Posterior cingulate gyrus (tissue), 11 donors: ENCODE data around the gene GDNF.
"Not testable (repeated sequence)": the region's sequence is repeated elsewhere in the genome, so short reads cannot be mapped to it uniquely, and the experiment has no call there.

Source experiments
- DNase-seq, 10 donors: peaks; one replicate each; pipeline versions ENCODE4 v3.0.0 to v3.0.0-alpha.2; 2020 to 2021; ENCODE audit warnings: mixed read lengths in 3 of 10
- intact Hi-C: fragments of 100-400 bp; cut with DNase I; formaldehyde crosslinking; loops from one replicate; pipeline ENCODE4 v1.15.1; 2023

GDNF gene

GRCh38 chr5:37791321-37791720 is 48.5 kb downstream of the GDNF start:
- intact Hi-C loops: no loop called here
- DNase-seq: no peak

DNA sequence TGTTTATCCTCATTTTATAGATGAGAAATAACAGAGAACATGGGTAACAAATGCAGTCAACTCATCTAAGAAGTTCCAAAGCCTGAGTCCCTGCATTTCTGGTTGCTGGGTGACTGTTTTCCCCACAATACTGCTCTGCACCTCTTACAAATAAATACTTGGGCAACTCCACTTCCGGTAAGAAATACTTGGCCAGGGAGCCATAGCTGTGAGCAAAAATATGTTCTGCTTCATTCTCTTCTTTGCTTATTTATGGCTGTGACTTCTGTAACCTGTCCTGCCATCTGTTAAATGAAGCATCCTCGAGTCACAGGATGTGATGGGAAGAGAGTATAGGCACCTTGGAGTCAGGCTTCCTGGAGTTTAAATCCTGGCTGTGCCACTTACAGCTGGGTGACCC is 49.9 kb downstream of the GDNF start:
- DNase-seq: no peak
- intact Hi-C loops: no loop called here

DNA sequence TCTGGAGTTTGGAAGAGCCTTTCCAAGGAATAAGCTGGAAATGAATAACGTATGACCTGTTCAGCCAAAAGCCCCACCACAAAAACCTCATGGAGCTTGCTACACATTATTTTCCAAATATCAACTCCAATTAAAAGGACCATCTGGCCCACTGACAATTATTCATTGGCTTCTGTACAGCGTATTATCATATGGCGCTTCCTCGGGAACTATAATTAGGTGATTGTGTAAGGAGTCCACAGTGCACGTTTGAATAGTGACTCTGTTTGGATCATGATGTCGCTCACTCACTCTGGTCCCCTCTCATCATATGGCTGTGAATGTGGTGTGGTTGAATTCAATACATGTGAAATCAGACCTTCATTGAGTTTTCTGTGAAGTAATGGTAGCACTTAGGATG is 52.1 kb downstream of the GDNF start:
- no peak for DNase-seq
- intact Hi-C loops: no loop called here

DNA sequence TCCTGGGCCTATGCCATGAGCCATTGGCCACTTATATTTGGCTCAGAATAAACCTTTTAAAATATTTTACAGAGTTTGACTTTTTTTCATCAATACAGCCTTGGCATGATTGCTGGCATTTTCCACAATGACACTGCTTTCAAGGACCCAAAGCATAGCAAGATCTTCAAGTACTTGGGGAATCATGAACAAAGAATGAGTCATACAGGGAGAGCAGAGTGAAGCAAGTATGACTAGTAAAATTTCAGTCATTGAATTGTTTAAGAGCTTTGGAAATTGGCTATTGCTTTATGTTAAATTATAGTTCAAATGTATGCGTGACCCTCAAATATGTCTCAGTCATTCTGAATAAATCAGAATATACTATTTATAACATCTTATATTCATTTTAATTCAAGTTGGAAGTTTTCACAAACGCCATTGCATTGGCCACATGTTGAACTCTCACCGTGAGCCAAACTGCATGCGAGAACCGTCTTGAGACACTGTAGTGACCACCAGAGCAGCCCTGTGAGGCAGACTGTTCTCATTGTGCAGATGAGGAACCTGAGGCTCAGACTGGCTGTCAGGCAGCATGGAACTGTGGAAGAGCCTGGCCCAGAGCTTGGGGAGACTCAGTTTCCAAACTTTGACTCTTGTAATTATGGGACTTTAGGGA is 52.9 kb downstream of the GDNF start:
- intact Hi-C loops: no loop called here
- no peak for DNase-seq

GRCh38 chr5:37786416-37786815 is 53.4 kb downstream of the GDNF start:
- intact Hi-C loops: no loop called here
- DNase-seq: no peak

DNA sequence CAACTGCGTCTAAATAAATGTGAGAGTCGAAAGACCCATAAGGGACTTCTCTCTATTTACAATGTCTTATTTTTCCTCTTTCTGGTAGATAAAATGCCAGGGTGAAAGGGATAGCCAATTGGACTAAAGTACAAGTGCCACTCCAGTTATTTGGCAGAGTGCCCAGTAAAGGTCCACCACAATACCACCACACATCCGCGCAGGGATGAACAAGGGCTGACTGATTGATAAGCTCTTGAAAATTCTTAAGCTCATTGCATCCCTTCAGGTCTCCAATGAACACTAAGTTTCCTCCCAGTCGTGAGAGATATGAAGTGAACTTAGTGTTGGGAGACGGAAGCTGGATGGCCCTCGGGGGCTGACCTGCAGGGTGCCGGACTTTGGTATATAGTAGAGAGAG is 58.4 kb downstream of the GDNF start:
- intact Hi-C loops, DNase-seq: not testable (repeated sequence)

- peak in 1 of 10 donors; percentile 45 for DNase-seq
- intact Hi-C loops: no loop called here
These were observed 62.3 kb downstream of the GDNF start for GRCh38 chr5:37777432-37778130.

DNA sequence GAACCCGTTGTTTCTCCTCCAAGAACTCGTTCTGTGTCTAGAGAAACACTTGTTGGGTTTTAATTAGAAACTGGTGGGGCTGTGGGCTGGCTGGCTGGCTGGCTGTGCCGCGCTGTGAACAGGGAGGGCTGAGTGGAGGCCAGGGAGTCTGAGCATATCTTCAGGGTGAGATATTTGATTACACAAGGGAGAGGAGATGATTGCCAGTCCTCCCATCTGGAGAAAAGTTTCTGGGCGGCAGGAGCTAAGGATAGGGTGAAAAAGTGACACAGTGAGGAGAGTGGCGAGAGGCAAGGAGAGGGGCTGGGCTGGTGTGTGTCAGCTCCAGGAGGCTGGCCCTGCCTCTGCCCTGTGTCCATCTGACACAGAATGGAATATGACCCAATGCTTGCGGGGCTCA is 63.0 kb downstream of the GDNF start:
- intact Hi-C loops: no loop called here
- DNase-seq: no peak

GRCh38 chr5:37774912-37775483 is 64.8 kb downstream of the GDNF start:
- no peak for DNase-seq
- intact Hi-C loops: no loop called here

GRCh38 chr5:37773809-37774208 is 66.0 kb downstream of the GDNF start:
- DNase-seq: no peak
- intact Hi-C loops: no loop called here

DNA sequence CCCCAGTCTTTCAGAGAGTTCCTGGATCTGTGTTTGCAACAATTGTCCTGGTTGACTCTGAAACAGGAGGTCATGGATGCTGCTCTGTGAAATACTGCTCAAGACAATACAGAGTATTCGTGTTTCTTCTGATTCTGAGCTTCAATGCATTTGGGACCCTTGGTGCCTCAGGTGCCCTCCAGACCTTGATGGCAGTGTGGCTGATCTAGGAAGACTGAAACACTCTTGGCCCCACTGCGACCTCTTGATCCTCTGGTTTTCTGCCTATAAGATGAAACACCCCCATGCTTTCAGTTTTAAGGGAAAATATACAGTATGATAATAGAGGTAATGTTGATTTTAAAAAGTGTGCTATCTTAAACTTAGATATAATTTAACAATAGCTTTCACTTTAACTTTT is 67.6 kb downstream of the GDNF start:
- intact Hi-C loops: no loop called here
- DNase-seq: no peak

DNA sequence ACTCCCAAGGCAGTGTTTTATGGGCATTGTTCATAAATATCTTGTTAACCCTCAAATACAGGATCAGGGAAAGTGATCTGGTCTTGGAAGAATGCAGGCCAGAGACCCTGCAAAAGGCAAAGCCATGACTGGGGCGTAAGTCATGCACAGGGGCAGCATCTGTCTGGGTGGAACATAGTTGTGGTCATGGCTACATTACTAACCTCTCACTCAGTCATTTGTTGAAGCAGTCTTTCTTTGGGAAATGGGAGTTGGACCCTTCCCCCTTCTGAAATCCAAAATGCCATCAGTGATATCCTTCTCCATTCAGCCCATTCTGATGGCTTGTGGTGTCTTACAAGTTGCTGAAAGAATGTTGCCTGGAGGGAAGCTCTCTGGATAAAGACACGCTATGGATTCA is 68.1 kb downstream of the GDNF start:
- intact Hi-C loops: no loop called here
- no peak for DNase-seq

DNA sequence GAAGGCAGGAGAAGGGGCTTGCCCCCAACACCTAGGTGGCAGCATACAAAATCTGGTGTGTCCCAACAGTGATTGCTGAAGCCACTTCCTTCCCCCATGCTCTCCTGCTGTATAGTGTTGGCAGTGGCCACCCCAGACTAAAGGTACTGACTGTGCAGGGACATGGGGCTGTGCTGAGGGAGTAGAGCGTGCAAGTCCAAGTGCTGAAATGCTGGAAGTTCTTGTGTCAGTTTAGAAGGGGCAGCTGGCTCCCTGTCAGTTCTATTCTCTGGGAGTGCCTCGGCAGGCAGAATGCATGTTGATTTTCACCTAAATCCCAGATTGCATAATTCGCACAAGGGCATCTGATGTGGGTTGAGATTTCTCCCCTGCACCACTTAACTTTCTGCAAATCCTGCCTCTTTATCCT is 68.6 kb downstream of the GDNF start:
- intact Hi-C loops: no loop called here
- DNase-seq: peak in 1 of 10 donors; percentile 14

- intact Hi-C loops: no loop called here
- no peak for DNase-seq
These were observed 69.1 kb downstream of the GDNF start for GRCh38 chr5:37770786-37771185.

- intact Hi-C loops: loop anchor here (5.0 kb wide), 1 partner anchor 62 kb away; no protein-coding TSS in a partner anchor
These were observed 70.0 kb downstream of the GDNF start for GRCh38 chr5:37769840-37770239.

DNA sequence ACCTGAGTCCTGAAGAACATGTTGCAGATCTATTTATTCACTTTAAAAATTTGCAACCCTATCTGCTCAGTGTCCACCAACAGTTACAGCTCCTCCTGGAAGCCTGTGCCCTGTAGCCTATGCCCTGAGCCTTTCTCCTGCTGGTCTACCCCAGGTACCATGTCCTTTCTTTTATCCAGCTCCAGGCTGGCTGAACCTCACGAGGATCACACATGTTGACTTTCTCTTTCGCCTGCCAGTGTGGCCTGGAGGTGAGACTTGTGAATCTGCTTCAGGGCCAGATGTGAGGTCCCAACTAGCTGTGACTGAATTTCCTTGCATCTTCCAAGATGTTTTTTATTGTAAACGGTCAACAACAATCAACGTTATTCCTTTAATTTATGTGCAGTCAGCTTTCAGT is 70.7 kb downstream of the GDNF start:
- intact Hi-C loops: loop anchor here (5.0 kb wide), 1 partner anchor 63 kb away; no protein-coding TSS in a partner anchor
- no peak for DNase-seq

More at GRCh38 chr5:37769840-37770239, 70.0 kb downstream of the GDNF start:
- no peak for DNase-seq

DNA sequence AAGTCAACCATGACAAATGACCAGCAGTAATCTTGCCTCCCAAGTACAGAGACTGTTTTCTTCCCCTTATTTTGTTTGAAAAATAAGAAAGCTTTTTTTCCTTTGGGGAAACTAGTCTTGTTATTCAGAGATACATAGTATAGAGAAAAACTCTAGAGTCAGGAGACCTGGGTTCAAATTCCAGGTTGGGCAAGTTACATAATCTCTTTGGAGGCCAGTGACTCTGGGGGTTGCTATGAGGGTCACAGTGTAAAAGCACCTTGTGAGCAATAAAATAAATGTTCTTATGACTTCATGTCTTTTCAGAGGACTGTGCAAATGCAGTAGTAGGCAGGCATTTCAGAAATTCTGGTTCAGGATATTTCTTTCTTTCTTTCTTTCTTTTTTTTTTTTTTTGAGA is 71.5 kb downstream of the GDNF start:
- DNase-seq: no peak
- intact Hi-C loops: loop anchor here (5.0 kb wide), 1 partner anchor 64 kb away; no protein-coding TSS in a partner anchor

DNA sequence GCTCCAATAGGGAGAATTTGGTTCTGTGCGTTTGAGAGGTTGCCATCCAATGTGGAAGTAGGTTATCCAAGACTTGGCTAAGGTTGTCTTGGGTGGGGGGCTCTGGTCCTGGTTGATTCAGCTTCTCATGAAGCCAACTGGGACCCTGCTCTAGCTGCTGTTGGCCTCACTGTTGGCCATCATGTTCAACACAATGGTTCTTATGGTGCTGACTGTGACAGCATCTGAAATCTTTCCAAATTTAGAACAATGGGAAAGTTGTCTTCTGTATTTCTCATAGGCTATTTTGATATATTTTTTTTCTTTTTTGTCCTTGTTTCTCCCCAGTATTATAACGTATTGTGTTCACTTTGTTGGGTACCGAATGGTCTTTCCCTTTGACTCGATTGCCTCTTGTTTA is 71.9 kb downstream of the GDNF start:
- peak in 3 of 10 donors; percentile 40 to 80 (median 42) for DNase-seq
- intact Hi-C loops: loop anchor here (5.0 kb wide), 1 partner anchor 64 kb away; no protein-coding TSS in a partner anchor

DNA sequence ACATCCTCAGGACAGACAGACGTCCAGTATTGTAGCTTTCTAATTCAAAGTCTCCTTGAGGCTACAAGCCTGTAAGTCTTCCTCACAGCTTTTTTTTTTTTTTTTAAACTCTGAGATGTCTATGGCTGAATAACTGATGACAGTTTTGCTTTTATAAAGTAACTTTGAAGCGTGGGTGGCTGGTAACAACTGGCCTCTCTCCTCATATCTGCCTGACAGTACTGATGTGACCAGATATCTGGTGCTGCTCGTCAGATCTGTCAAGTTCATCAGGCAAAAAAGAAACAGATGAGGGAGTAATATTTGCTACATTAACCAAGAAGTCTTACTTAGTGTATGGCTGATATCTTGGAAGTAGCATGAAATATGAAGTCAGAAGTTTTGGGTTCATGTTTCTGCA is 72.6 kb downstream of the GDNF start:
- intact Hi-C loops: loop anchor here (5.0 kb wide), 1 partner anchor 65 kb away; no protein-coding TSS in a partner anchor

More for the DNA sequence above, 72.6 kb downstream of the GDNF start:
- no peak for DNase-seq
